Right lobe of liver (tissue), 6 donors: ENCODE data around the gene RUNX2. TPM values are rescaled to one million over a fixed set of nuclear protein-coding genes. Genes with fewer than 3 reads are reported as not detected.

Experiments
- ATAC-seq, 4 donors: fragments of 200-7000 bp; cut with Tn5 transposase; one replicate each; pipeline ENCODE4 v1.9.1; 2020; ENCODE audit warnings: mild to moderate bottlenecking in 4 of 4, moderate library complexity in 4 of 4
- DNase-seq, 3 donors: peaks; one replicate each; pipeline ENCODE4 v3.0.0-alpha.2; 2020
- H3K27ac ChIP-seq, 3 donors: fragments of 200-600 bp; one replicate each; pipeline ENCODE4 v1.8.0; 2022
- H3K27me3 ChIP-seq, 2 donors: fragments of 200-600 bp; one replicate each; pipeline ENCODE4 v1.8.0; 2022
- H3K36me3 ChIP-seq, 4 donors: fragments of 200-600 bp; sonication (generic) in 1 of 4; one replicate each; pipeline versions ENCODE4 v1.5.1 to v1.8.0; 2017 to 2022; ENCODE audit warnings: control low read depth in 1 of 4
- H3K4me1 ChIP-seq, 4 donors: fragments of 200-600 bp; sonication (generic) in 1 of 4; one replicate each; pipeline versions ENCODE4 v1.5.1 to v1.8.0; 2017 to 2022; ENCODE audit warnings: control low read depth in 1 of 4
- H3K4me3 ChIP-seq, 3 donors: fragments of 200-600 bp; one replicate each; pipeline ENCODE4 v1.8.0; 2022
- H3K9me3 ChIP-seq, 4 donors: fragments of 200-600 bp; sonication (generic) in 1 of 4; one replicate each; pipeline versions ENCODE4 v1.5.1 to v1.8.0; 2017 to 2022; ENCODE audit warnings: control low read depth in 1 of 4
- CTCF ChIP-seq, 4 donors: fragments of 200-600 bp in 3 of 4; fragments of 450-650 bp in 1 of 4; IDR thresholded peaks; one replicate each; pipeline versions ENCODE4 v1.5.1 to v1.8.0; 2016 to 2022; ENCODE audit warnings: antibody characterized with exemption in 4 of 4, mild to moderate bottlenecking in 2 of 4
- POLR2A ChIP-seq: fragments of 450-650 bp; IDR thresholded peaks from one replicate; pipeline ENCODE4 v1.6.1; 2017; ENCODE audit warnings: antibody characterized with exemption, mild to moderate bottlenecking
- WGBS: methylation state at CpG from one replicate; pipeline ENCODE4 v1.1.6; 2018; ENCODE audit warnings: low coverage, low lambda C conversion rate; ENCODE audit not compliant: insufficient coverage; ENCODE audit errors: missing lambda C conversion rate; 5-methylcytosine and 5-hydroxymethylcytosine counted together
- intact Hi-C, 2 donors: fragments of 100-400 bp; cut with DNase I; formaldehyde crosslinking; loops; one replicate each; pipeline versions ENCODE4 v1.11.2 to v1.14.1; 2022
- total RNA-seq, 6 experiments: library from RNA; depleted of rRNA in 2 of 6; stranded (reverse); fragments of >200 nt in 2 of 6; fragmentation: NEBNext Ultra II Directional in 3 of 6; extraction: Animal tissue kit (Norgen Biotek cat#: 25700) in 3 of 6; gene quantifications; one replicate each; pipeline versions ENCODE4 v1.1.0 to v1.2.4, GENCODE V29; 2016 to 2023
- donor health status: DM: no; HTN: yes; CAD: no.
- donor health status: DM: no; HTN: no; CAD: no.
- donor health status: DM: no; HTN: no; CAD: no.
- donor health status: DM: no; HTN: yes; CAD: no.
- donor health status: DM: no; HTN: yes; CAD: no.

The RUNX2 gene
- total RNA-seq, 6 experiments from 2014 or later = 0.15 to 0.80 (median 0.43) TPM

- ATAC-seq (no peak), DNase-seq (no peak)
- Histone ChIP-seq H3K9me3 (no peaks in the 10 kb centered on the region), H3K27me3 (no peaks in the 10 kb centered on the region), H3K4me3 (no peak overlapping the region), H3K36me3 (no peaks in the 10 kb centered on the region), H3K4me1 (no peaks in the 10 kb centered on the region), H3K27ac (no peak overlapping the region)
- TF ChIP-seq CTCF (IDR thresholded peaks at IDR 0.05) = no peak
- no peak for TF ChIP-seq POLR2A
- WGBS = 77% methylated on average over 3 of the region's 3 CpGs
- intact Hi-C loops = no loop called here
Measured at GRCh38 chr6:45699663-45700062, 371.5 kb downstream of the RUNX2 start.

- no peak overlapping the region for H3K27ac ChIP-seq
- no peak overlapping the region for H3K4me3 ChIP-seq
- H3K36me3 ChIP-seq = no peaks in the 10 kb centered on the region
- intact Hi-C loops = no loop called here
- ATAC-seq (no peak), DNase-seq (no peak)
- WGBS = 64% methylated on average over 4 of the region's 4 CpGs
- no peaks in the 10 kb centered on the region for H3K9me3 ChIP-seq
- H3K4me1 ChIP-seq = no peaks in the 10 kb centered on the region
- H3K27me3 ChIP-seq = no peaks in the 10 kb centered on the region
- TF ChIP-seq POLR2A (no peak), CTCF (IDR thresholded peaks at IDR 0.05) (no peak)
Measured at GRCh38 chr6:45702849-45703739, 375.0 kb downstream of the RUNX2 start.

- no peaks in the 10 kb centered on the region for H3K4me1 ChIP-seq
- no peaks in the 10 kb centered on the region for H3K36me3 ChIP-seq
- no peak overlapping the region for H3K4me3 ChIP-seq
- ATAC-seq = no peak
- H3K9me3 ChIP-seq = no peaks in the 10 kb centered on the region
- WGBS = 67% methylated on average over 3 of the region's 3 CpGs
- TF ChIP-seq CTCF (IDR thresholded peaks at IDR 0.05) = no peak
- H3K27ac ChIP-seq = no peak overlapping the region
- DNase-seq = no peak
- H3K27me3 ChIP-seq = no peaks in the 10 kb centered on the region
- intact Hi-C loops = no loop called here
Measured at GRCh38 chr6:45704056-45704800, 376.1 kb downstream of the RUNX2 start.

- no peaks in the 10 kb centered on the region for H3K36me3 ChIP-seq
- TF ChIP-seq CTCF (IDR thresholded peaks at IDR 0.05) = no peak
- TF ChIP-seq POLR2A = no peak
- H3K4me3 ChIP-seq = no peak overlapping the region
- H3K27me3 ChIP-seq = no peaks in the 10 kb centered on the region
- H3K27ac ChIP-seq = no peak overlapping the region
- no peaks in the 10 kb centered on the region for H3K9me3 ChIP-seq
- ATAC-seq (no peak), DNase-seq (no peak)
- intact Hi-C loops = no loop called here
- no peaks in the 10 kb centered on the region for H3K4me1 ChIP-seq
- 85% methylated on average over 3 of the region's 4 CpGs for WGBS
Measured at GRCh38 chr6:45705137-45705855, 377.2 kb downstream of the RUNX2 start.
